IMR-90 (cell line): ENCODE measurements around the gene RNPEP. TPM values are rescaled to one million over a fixed set of nuclear protein-coding genes. Genes with fewer than 3 reads are reported as not detected.

ENCODE experiments used
- ATAC-seq: fragments of 200-7000 bp; cut with Tn5 transposase; 2 replicates; pipeline ENCODE4 v1.9.1; 2020; ENCODE audit warnings: low read depth, mild to moderate bottlenecking, moderate library complexity
- BruUV-seq: library from RNA; stranded (reverse); fragments of 400-500 nt; replicated peaks from 2 replicates; lab custom pipeline; 2021; lab: Mats Ljungman, UMichigan
- CTCF ChIA-PET: fragments of 300-600 bp; formaldehyde crosslinking; extraction: SDS; loops from one replicate; lab custom pipeline; 2021; ENCODE audit warnings: antibody characterized with exemption; lab: Yijun Ruan, JAX
- POLR2A ChIA-PET: fragments of 300-600 bp; sonication (Branson Sonifier 250); formaldehyde crosslinking; loops from one replicate; lab custom pipeline; 2022; ENCODE audit warnings: antibody characterized with exemption; ENCODE audit not compliant: unreplicated experiment; lab: Charles Lee
- DNase-seq: peaks from one replicate; pipeline ENCODE4 v3.0.0; 2013
- H2AFZ ChIP-seq: replicated peaks from 2 replicates; pipeline ENCODE3; 2013; ENCODE audit warnings: low read length, mild to moderate bottlenecking; ENCODE audit not compliant: poor library complexity
- H2AK5ac ChIP-seq: 2 replicates; pipeline ENCODE4 v1.6.1; 2013; ENCODE audit warnings: low read depth, low read length, inconsistent platforms
- H2AK9ac ChIP-seq: replicated peaks from 2 replicates; pipeline ENCODE3; 2013; ENCODE audit warnings: mild to moderate bottlenecking, low read depth, low read length, moderate library complexity; ENCODE audit not compliant: poor library complexity
- H2BK120ac ChIP-seq: 2 replicates; pipeline ENCODE4 v1.6.1; 2013; ENCODE audit warnings: low read depth, low read length, inconsistent platforms
- H2BK15ac ChIP-seq: 3 replicates; pipeline ENCODE4 v1.6.1; 2013; ENCODE audit warnings: low read depth, low read length, inconsistent platforms
- H2BK20ac ChIP-seq: 2 replicates; pipeline ENCODE4 v1.6.1; 2013; ENCODE audit warnings: low read depth, mild to moderate bottlenecking, inconsistent platforms, low read length, moderate library complexity
- H2BK5ac ChIP-seq: 2 replicates; pipeline ENCODE4 v1.6.1; 2013; ENCODE audit warnings: mild to moderate bottlenecking, low read depth, low read length, inconsistent platforms; ENCODE audit not compliant: poor library complexity, severe bottlenecking
- H3K14ac ChIP-seq: replicated peaks from 2 replicates; pipeline ENCODE4 v1.6.1; 2013; ENCODE audit warnings: low read depth, low read length, inconsistent platforms
- H3K18ac ChIP-seq: 2 replicates; pipeline ENCODE4 v1.6.1; 2013; ENCODE audit warnings: low read depth, low read length, control low read depth
- H3K23ac ChIP-seq: 2 replicates; pipeline ENCODE4 v1.6.1; 2013; ENCODE audit warnings: low read depth, low read length, inconsistent platforms
- H3K27ac ChIP-seq: 2 replicates; pipeline ENCODE4 v1.5.1; 2013; ENCODE audit warnings: mild to moderate bottlenecking, control low read depth, low read length; ENCODE audit not compliant: insufficient read depth
- H3K27me3 ChIP-seq: 2 replicates; pipeline ENCODE4 v1.6.1; 2013; ENCODE audit warnings: low read length; ENCODE audit not compliant: control insufficient read depth, insufficient read depth
- H3K36me3 ChIP-seq: 2 replicates; pipeline ENCODE4 v1.6.1; 2013; ENCODE audit warnings: low read length, mixed read lengths; ENCODE audit not compliant: control insufficient read depth, insufficient read depth
- H3K4ac ChIP-seq: 2 replicates; pipeline ENCODE4 v1.6.1; 2013; ENCODE audit warnings: low read depth, low read length, inconsistent platforms
- H3K4me1 ChIP-seq: 2 replicates; pipeline ENCODE4 v1.6.1; 2013; ENCODE audit warnings: low read length, mixed read lengths; ENCODE audit not compliant: control insufficient read depth, insufficient read depth
- H3K4me2 ChIP-seq: 2 replicates; pipeline ENCODE4 v1.6.1; 2013; ENCODE audit warnings: low read depth, mild to moderate bottlenecking, control low read depth, low read length, moderate library complexity
- H3K4me3 ChIP-seq: 2 replicates; pipeline ENCODE4 v1.5.1; 2013; ENCODE audit warnings: low read depth, mild to moderate bottlenecking, control low read depth, low read length, moderate library complexity; ENCODE audit not compliant: insufficient read depth
- H3K56ac ChIP-seq: 2 replicates; pipeline ENCODE4 v1.6.1; 2013; ENCODE audit warnings: low read length, inconsistent platforms; ENCODE audit not compliant: insufficient read depth; ENCODE audit errors: extremely low read depth
- H3K79me1 ChIP-seq, 2 experiments: 2 replicates each; pipeline ENCODE4 v1.6.1; 2013; ENCODE audit warnings: low read length in 2 of 2, inconsistent platforms in 1 of 2, low read depth in 1 of 2
- H3K9ac ChIP-seq: 2 replicates; pipeline ENCODE4 v1.6.1; 2013; ENCODE audit warnings: low read depth, low read length, control low read depth
- H3K9me1 ChIP-seq: 2 replicates; pipeline ENCODE4 v1.6.1; 2013; ENCODE audit warnings: low read length, inconsistent platforms; ENCODE audit not compliant: insufficient read depth
- H3K9me3 ChIP-seq: 2 replicates; pipeline ENCODE4 v1.6.1; 2013; ENCODE audit warnings: low read length; ENCODE audit not compliant: control insufficient read depth, insufficient read depth
- H4K20me1 ChIP-seq: 2 replicates; pipeline ENCODE4 v1.6.1; 2013; ENCODE audit warnings: low read length, inconsistent platforms; ENCODE audit not compliant: insufficient read depth
- H4K5ac ChIP-seq: 2 replicates; pipeline ENCODE4 v1.6.1; 2013; ENCODE audit warnings: mild to moderate bottlenecking, low read depth, low read length, control low read depth
- H4K8ac ChIP-seq, 2 experiments: 2 replicates each; pipeline ENCODE4 v1.6.1; 2013; ENCODE audit warnings: low read depth in 2 of 2, low read length in 2 of 2, control low read depth in 1 of 2, inconsistent platforms in 1 of 2
- H4K91ac ChIP-seq: 2 replicates; pipeline ENCODE4 v1.6.1; 2013; ENCODE audit warnings: low read depth, low read length, inconsistent platforms; ENCODE audit not compliant: insufficient read depth
- CHD1 ChIP-seq: IDR thresholded peaks from 2 replicates; pipeline ENCODE4 v1.6.1; 2012; ENCODE audit warnings: low read depth, low read length, improper control_type of control experiment
- MXI1 ChIP-seq: IDR thresholded peaks from 2 replicates; pipeline ENCODE4 v1.6.1; 2012; ENCODE audit warnings: low read depth, mild to moderate bottlenecking, low read length, moderate library complexity, borderline replicate concordance
- POLR2A ChIP-seq: IDR thresholded peaks from 2 replicates; pipeline ENCODE4 v1.6.1; 2012; ENCODE audit warnings: mild to moderate bottlenecking, low read depth, low read length
- RCOR1 ChIP-seq: IDR thresholded peaks from 2 replicates; pipeline ENCODE4 v1.6.1; 2012; ENCODE audit warnings: mild to moderate bottlenecking, low read length, improper control_type of control experiment; ENCODE audit not compliant: insufficient replicate concordance
- WGBS, 2 experiments: methylation state at CpG; one replicate each; pipeline versions ENCODE4 v1.1.5 to v1.1.7; 2013; ENCODE audit warnings: missing lambda C conversion rate in 2 of 2; ENCODE audit not compliant: insufficient read length in 1 of 2; ENCODE audit errors: extremely low coverage in 2 of 2; 5-methylcytosine and 5-hydroxymethylcytosine counted together
- dilution Hi-C: fragments of 300-500 bp; cut with HindIII; formaldehyde crosslinking; loops from one replicate; pipeline ENCODE4 v1.14.3; 2018; ENCODE audit warnings: low sequenced_read_pairs; ENCODE audit not compliant: unreplicated experiment
- in situ Hi-C: fragments of 300-500 bp; cut with MboI; formaldehyde crosslinking; loops from 3 replicates; pipeline ENCODE4 v1.14.3; 2019; ENCODE audit warnings: low sequenced_read_pairs, inconsistent platforms, mixed read lengths
- intact Hi-C: fragments of 100-400 bp; cut with micrococcal nuclease; formaldehyde crosslinking; loops from 2 replicates; pipeline ENCODE4 v1.10.0; 2022
- polyA plus RNA-seq, 3 experiments: library from polyadenylated mRNA; depleted of rRNA; stranded (reverse); fragments of >200 nt; gene quantifications; 2 replicates each; pipeline ENCODE4 v1.2.3, GENCODE V29; 2012; ENCODE audit warnings: low replicate concordance in 1 of 3
- total RNA-seq: library from RNA; depleted of rRNA; stranded (reverse); fragments of >200 nt; gene quantifications from 2 replicates; pipeline ENCODE4 v1.2.3, GENCODE V29; 2012
- TF ChIP-seq, protein P1 (sequence below): conservative IDR thresholded peaks from 2 replicates; pipeline ENCODE4 v1.5.1; 2012; ENCODE audit warnings: mild to moderate bottlenecking, low read depth, low read length, improper control_type of control experiment
- TF ChIP-seq, protein P2 (sequence below): fragments of 150-350 bp; IDR thresholded peaks from 2 replicates; pipeline ENCODE4 v1.6.1; 2017; ENCODE audit warnings: mild to moderate bottlenecking, antibody characterized with exemption, low read length, low read depth

RNPEP gene
- total and polyA plus RNA-seq, 2 of the 4 experiments (the other 2 are of a cell fraction) = 49.8 to 75.4 TPM

GRCh38 chr1:202011994-202012393 is 29.5 kb downstream of the RNPEP start:
- CTCF ChIA-PET = interaction anchor here (0.6 to 1.3 kb wide), 2 partner anchors 107 to 212 kb away, joined by 3 to 4 read pairs; no protein-coding TSS in a partner anchor

More at GRCh38 chr1:202011994-202012393, 29.5 kb downstream of the RNPEP start:
- H4K8ac ChIP-seq = no peak overlapping the region
- no peak overlapping the region for H3K23ac ChIP-seq
- H3K27ac ChIP-seq = no peak overlapping the region
- H3K4me2 ChIP-seq = no peak overlapping the region
- no peaks in the 10 kb centered on the region; the same call in 1 of the 2 replicates for H3K9me1 ChIP-seq
- H2AFZ ChIP-seq = no peak overlapping the region
- H3K9ac ChIP-seq = no peak overlapping the region
- no peak overlapping the region for H3K18ac ChIP-seq
- WGBS, 2 experiments = 94% methylated on average over 8 of the region's 11 CpGs; no CpG with 5 or more reads in 1 of the 2 experiments
- peaks cover 2% of the 10 kb centered on the region; the same call in 1 of the 2 replicates for H3K27me3 ChIP-seq
- H3K9me3 ChIP-seq = no peaks in the 10 kb centered on the region
- H3K4ac ChIP-seq = no peak overlapping the region
- no peaks in the 10 kb centered on the region for H3K79me1 ChIP-seq
- POLR2A ChIA-PET = no interaction called here
- BruUV-seq = no TSS peak
- H2AK9ac ChIP-seq = no peak overlapping the region
- no peak for DNase-seq
- in situ Hi-C loops (loop anchor here (5.0 kb wide), 1 partner anchor 105 kb away; no protein-coding TSS in a partner anchor), dilution Hi-C loops (no loop called here), intact Hi-C loops (no loop called here)
- H4K91ac ChIP-seq = no peak overlapping the region
- TF ChIP-seq, protein P1, sequence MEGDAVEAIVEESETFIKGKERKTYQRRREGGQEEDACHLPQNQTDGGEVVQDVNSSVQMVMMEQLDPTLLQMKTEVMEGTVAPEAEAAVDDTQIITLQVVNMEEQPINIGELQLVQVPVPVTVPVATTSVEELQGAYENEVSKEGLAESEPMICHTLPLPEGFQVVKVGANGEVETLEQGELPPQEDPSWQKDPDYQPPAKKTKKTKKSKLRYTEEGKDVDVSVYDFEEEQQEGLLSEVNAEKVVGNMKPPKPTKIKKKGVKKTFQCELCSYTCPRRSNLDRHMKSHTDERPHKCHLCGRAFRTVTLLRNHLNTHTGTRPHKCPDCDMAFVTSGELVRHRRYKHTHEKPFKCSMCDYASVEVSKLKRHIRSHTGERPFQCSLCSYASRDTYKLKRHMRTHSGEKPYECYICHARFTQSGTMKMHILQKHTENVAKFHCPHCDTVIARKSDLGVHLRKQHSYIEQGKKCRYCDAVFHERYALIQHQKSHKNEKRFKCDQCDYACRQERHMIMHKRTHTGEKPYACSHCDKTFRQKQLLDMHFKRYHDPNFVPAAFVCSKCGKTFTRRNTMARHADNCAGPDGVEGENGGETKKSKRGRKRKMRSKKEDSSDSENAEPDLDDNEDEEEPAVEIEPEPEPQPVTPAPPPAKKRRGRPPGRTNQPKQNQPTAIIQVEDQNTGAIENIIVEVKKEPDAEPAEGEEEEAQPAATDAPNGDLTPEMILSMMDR = no peak
- TF ChIP-seq MXI1 (no peak), POLR2A (no peak), RCOR1 (no peak), CHD1 (no peak)
- TF ChIP-seq, protein P2, sequence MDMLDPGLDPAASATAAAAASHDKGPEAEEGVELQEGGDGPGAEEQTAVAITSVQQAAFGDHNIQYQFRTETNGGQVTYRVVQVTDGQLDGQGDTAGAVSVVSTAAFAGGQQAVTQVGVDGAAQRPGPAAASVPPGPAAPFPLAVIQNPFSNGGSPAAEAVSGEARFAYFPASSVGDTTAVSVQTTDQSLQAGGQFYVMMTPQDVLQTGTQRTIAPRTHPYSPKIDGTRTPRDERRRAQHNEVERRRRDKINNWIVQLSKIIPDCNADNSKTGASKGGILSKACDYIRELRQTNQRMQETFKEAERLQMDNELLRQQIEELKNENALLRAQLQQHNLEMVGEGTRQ = no peak
- H4K5ac ChIP-seq = no peak overlapping the region
- H2BK15ac ChIP-seq = no peak overlapping the region
- H3K4me3 ChIP-seq = no peak overlapping the region
- H3K14ac ChIP-seq = no peak overlapping the region
- H4K20me1 ChIP-seq = no peaks in the 10 kb centered on the region
- no peak overlapping the region for H2BK120ac ChIP-seq
- no peak overlapping the region for H2BK20ac ChIP-seq
- no peak overlapping the region for H2BK5ac ChIP-seq
- no peak overlapping the region for H2AK5ac ChIP-seq
- no peaks in the 10 kb centered on the region for H3K36me3 ChIP-seq
- no peak for ATAC-seq
- H3K4me1 ChIP-seq = peaks cover 11% of the 10 kb centered on the region
- H3K56ac ChIP-seq = no peak overlapping the region
